Naive B cell (primary cell): ENCODE data around the gene BICC1. TPM values are rescaled to one million over a fixed set of nuclear protein-coding genes. Genes with fewer than 3 reads are reported as not detected.
A peak's percentile ranks its signal among the peaks of the same experiment; 100 is the strongest.

Experiments used
- ATAC-seq, 2 donors: fragments of 150-1000 bp; cut with Tn5 transposase; 2 replicates each; pipeline ENCODE4 v1.10.0; 2021; ENCODE audit warnings: low read depth in 2 of 2, mild to moderate bottlenecking in 2 of 2, moderate library complexity in 2 of 2
- DNase-seq: peaks from one replicate; pipeline ENCODE4 v3.0.0; 2022
- H3K27ac Mint-ChIP-seq, 6 donors: one replicate each; pipeline ENCODE4 v1.8.0; 2020 to 2022; ENCODE audit warnings: mild to moderate bottlenecking in 6 of 6, mixed read lengths in 6 of 6, moderate library complexity in 5 of 6, inconsistent platforms in 2 of 6
- H3K27me3 Mint-ChIP-seq, 3 donors: one replicate each; pipeline ENCODE4 v1.8.0; 2021 to 2022; ENCODE audit warnings: mixed read lengths in 3 of 3, mild to moderate bottlenecking in 1 of 3
- H3K36me3 Mint-ChIP-seq, 2 donors: one replicate each; pipeline ENCODE4 v1.8.0; 2020 to 2022; ENCODE audit warnings: mixed read lengths in 2 of 2, inconsistent platforms in 1 of 2, mild to moderate bottlenecking in 1 of 2
- H3K4me1 Mint-ChIP-seq, 3 donors: one replicate each; pipeline ENCODE4 v1.8.0; 2020 to 2022; ENCODE audit warnings: mixed read lengths in 3 of 3, inconsistent platforms in 1 of 3, mild to moderate bottlenecking in 1 of 3, moderate library complexity in 1 of 3
- H3K4me3 Mint-ChIP-seq, 8 donors: one replicate each; pipeline ENCODE4 v1.8.0; 2020 to 2022; ENCODE audit warnings: mild to moderate bottlenecking in 8 of 8, mixed read lengths in 8 of 8, moderate library complexity in 8 of 8, inconsistent platforms in 2 of 8
- H3K9me3 Mint-ChIP-seq, 7 donors: one replicate each; pipeline ENCODE4 v1.8.0; 2020 to 2022; ENCODE audit warnings: mixed read lengths in 7 of 7, mild to moderate bottlenecking in 5 of 7, inconsistent platforms in 2 of 7, moderate library complexity in 1 of 7
- polyA plus RNA-seq, 6 donors: library from polyadenylated mRNA; unstranded; fragments of 300-500 nt; fragmentation: Illumina TruSeq; gene quantifications; one replicate each; pipeline ENCODE4 v1.2.3, GENCODE V29; 2021; ENCODE audit warnings: low read depth in 6 of 6

BICC1 gene
- polyA plus RNA-seq, 6 donors from 2014 or later, result not detected

GRCh38 chr10:58529077-58529728 lies 16.5 kb downstream of the BICC1 start:
- Mint-ChIP-seq H3K27me3 (peaks cover 0 to 10% (median 3%) of the 10 kb centered on the region in 3 donors), H3K27ac (no peak overlapping the region), H3K36me3 (no peaks in the 10 kb centered on the region), H3K9me3 (peaks cover 0 to 15% (median 8%) of the 10 kb centered on the region in 7 donors), H3K4me1 (no peaks in the 10 kb centered on the region), H3K4me3 (no peak overlapping the region)
- no peak for ATAC-seq
- DNase-seq, result no peak

GRCh38 chr10:58531084-58531695 lies 18.5 kb downstream of the BICC1 start:
- Mint-ChIP-seq H3K4me1 (no peaks in the 10 kb centered on the region), H3K9me3 (peaks cover 0 to 29% (median 22%) of the 10 kb centered on the region in 7 donors), H3K27me3 (peaks cover under 1 to 10% (median 3%) of the 10 kb centered on the region in 3 donors), H3K27ac (no peak overlapping the region), H3K4me3 (no peak overlapping the region), H3K36me3 (no peaks in the 10 kb centered on the region)
- ATAC-seq (peak; percentile 32 to 58), DNase-seq (peak; percentile 6)

- Mint-ChIP-seq H3K27me3 (peaks cover 3 to 10% (median 8%) of the 10 kb centered on the region in 3 donors), H3K4me1 (no peaks in the 10 kb centered on the region), H3K9me3 (peaks cover 3 to 43% (median 22%) of the 10 kb centered on the region in 7 donors), H3K36me3 (no peaks in the 10 kb centered on the region), H3K4me3 (no peak overlapping the region), H3K27ac (no peak overlapping the region)
- no peak for ATAC-seq
- no peak for DNase-seq
These were observed 22.6 kb downstream of the BICC1 start for GRCh38 chr10:58535311-58535710.

- peaks cover 0 to 6% (median 4%) of the 10 kb centered on the region in 7 donors for H3K9me3 Mint-ChIP-seq
- no peaks in the 10 kb centered on the region for H3K4me1 Mint-ChIP-seq
- H3K36me3 Mint-ChIP-seq, result no peaks in the 10 kb centered on the region
- no peak overlapping the region for H3K27ac Mint-ChIP-seq
- DNase-seq, result no peak
- no peaks in the 10 kb centered on the region for H3K27me3 Mint-ChIP-seq
- no peak for ATAC-seq
- no peak overlapping the region for H3K4me3 Mint-ChIP-seq
These were observed 30.5 kb downstream of the BICC1 start for GRCh38 chr10:58543141-58543540.

- no peaks in the 10 kb centered on the region for H3K4me1 Mint-ChIP-seq
- H3K27me3 Mint-ChIP-seq, result no peaks in the 10 kb centered on the region
- DNase-seq, result no peak
- H3K36me3 Mint-ChIP-seq, result no peaks in the 10 kb centered on the region
- H3K27ac Mint-ChIP-seq, result no peak overlapping the region
- H3K4me3 Mint-ChIP-seq, result no peak overlapping the region
- ATAC-seq, result no peak
- peaks cover 0 to 3% (median 0%) of the 10 kb centered on the region in 7 donors for H3K9me3 Mint-ChIP-seq
These were observed 31.5 kb downstream of the BICC1 start for GRCh38 chr10:58544135-58544534.

- peaks cover 0 to 3% (median 0%) of the 10 kb centered on the region in 7 donors for H3K9me3 Mint-ChIP-seq
- no peak overlapping the region for H3K27ac Mint-ChIP-seq
- no peaks in the 10 kb centered on the region for H3K36me3 Mint-ChIP-seq
- DNase-seq (no peak), ATAC-seq (no peak)
- no peak overlapping the region for H3K4me3 Mint-ChIP-seq
- H3K27me3 Mint-ChIP-seq, result no peaks in the 10 kb centered on the region
- no peaks in the 10 kb centered on the region for H3K4me1 Mint-ChIP-seq
These were observed 32.8 kb downstream of the BICC1 start for GRCh38 chr10:58545427-58545826.

- H3K4me3 Mint-ChIP-seq, result no peak overlapping the region
- DNase-seq (no peak), ATAC-seq (no peak)
- H3K27ac Mint-ChIP-seq, result no peak overlapping the region
- peaks cover 0 to 3% (median 0%) of the 10 kb centered on the region in 7 donors for H3K9me3 Mint-ChIP-seq
- no peaks in the 10 kb centered on the region for H3K27me3 Mint-ChIP-seq
- H3K36me3 Mint-ChIP-seq, result no peaks in the 10 kb centered on the region
- no peaks in the 10 kb centered on the region for H3K4me1 Mint-ChIP-seq
These were observed 33.5 kb downstream of the BICC1 start for GRCh38 chr10:58546137-58546536.

GRCh38 chr10:58546722-58547445 lies 34.2 kb downstream of the BICC1 start:
- no peak for DNase-seq
- no peak for ATAC-seq
- no peaks in the 10 kb centered on the region for H3K4me1 Mint-ChIP-seq
- H3K36me3 Mint-ChIP-seq, result no peaks in the 10 kb centered on the region
- no peak overlapping the region for H3K27ac Mint-ChIP-seq
- peaks cover 0 to 3% (median 0%) of the 10 kb centered on the region in 7 donors for H3K9me3 Mint-ChIP-seq
- H3K27me3 Mint-ChIP-seq, result no peaks in the 10 kb centered on the region
- H3K4me3 Mint-ChIP-seq, result no peak overlapping the region

- no peaks in the 10 kb centered on the region for H3K27me3 Mint-ChIP-seq
- H3K9me3 Mint-ChIP-seq, result peaks cover 0 to 3% (median 0%) of the 10 kb centered on the region in 7 donors
- DNase-seq, result no peak
- H3K4me1 Mint-ChIP-seq, result no peaks in the 10 kb centered on the region
- no peak overlapping the region for H3K27ac Mint-ChIP-seq
- no peak overlapping the region for H3K4me3 Mint-ChIP-seq
- ATAC-seq, result no peak
- no peaks in the 10 kb centered on the region for H3K36me3 Mint-ChIP-seq
These were observed 35.3 kb downstream of the BICC1 start for GRCh38 chr10:58547963-58548362.

GRCh38 chr10:58554316-58554715 lies 41.6 kb downstream of the BICC1 start:
- DNase-seq (no peak), ATAC-seq (no peak)
- H3K4me1 Mint-ChIP-seq, result no peaks in the 10 kb centered on the region
- H3K36me3 Mint-ChIP-seq, result peaks cover 0 to 7% of the 10 kb centered on the region in 2 donors
- no peaks in the 10 kb centered on the region for H3K27me3 Mint-ChIP-seq
- peaks cover under 1 to 26% (median 9%) of the 10 kb centered on the region in 7 donors for H3K9me3 Mint-ChIP-seq
- H3K27ac Mint-ChIP-seq, result no peak overlapping the region
- no peak overlapping the region for H3K4me3 Mint-ChIP-seq

GRCh38 chr10:58555170-58555929 lies 42.7 kb downstream of the BICC1 start:
- ATAC-seq (no peak), DNase-seq (no peak)
- H3K36me3 Mint-ChIP-seq, result peaks cover 0 to 7% of the 10 kb centered on the region in 2 donors
- no peak overlapping the region for H3K4me3 Mint-ChIP-seq
- no peaks in the 10 kb centered on the region for H3K27me3 Mint-ChIP-seq
- H3K4me1 Mint-ChIP-seq, result no peaks in the 10 kb centered on the region
- H3K27ac Mint-ChIP-seq, result no peak overlapping the region
- H3K9me3 Mint-ChIP-seq, result peaks cover 7 to 36% (median 15%) of the 10 kb centered on the region in 7 donors

GRCh38 chr10:58555930-58556311 lies 43.2 kb downstream of the BICC1 start:
- no peak overlapping the region for H3K4me3 Mint-ChIP-seq
- no peaks in the 10 kb centered on the region for H3K27me3 Mint-ChIP-seq
- H3K4me1 Mint-ChIP-seq, result no peaks in the 10 kb centered on the region
- H3K9me3 Mint-ChIP-seq, result peaks cover 8 to 41% (median 17%) of the 10 kb centered on the region in 7 donors
- DNase-seq (no peak), ATAC-seq (no peak)
- no peak overlapping the region for H3K27ac Mint-ChIP-seq
- peaks cover 0 to 7% of the 10 kb centered on the region in 2 donors for H3K36me3 Mint-ChIP-seq

GRCh38 chr10:58556516-58557165 lies 44.0 kb downstream of the BICC1 start:
- Mint-ChIP-seq H3K4me3 (no peak overlapping the region), H3K9me3 (peaks cover 13 to 49% (median 19%) of the 10 kb centered on the region in 7 donors), H3K27me3 (no peaks in the 10 kb centered on the region), H3K36me3 (peaks cover 6 to 7% of the 10 kb centered on the region in 2 donors), H3K4me1 (no peaks in the 10 kb centered on the region), H3K27ac (no peak overlapping the region)
- ATAC-seq, result no peak
- no peak for DNase-seq
